ENCODE results near the gene MRPL44. TPM values are rescaled to one million over a fixed set of nuclear protein-coding genes. Genes with fewer than 3 reads are reported as not detected.

MRPL44 gene
- 32.9 and 42.7 TPM in 2 replicates for total RNA-seq (2014; rRNA removed; shearing (Covaris generic); ENCODE audit: low replicate concordance)

- no peaks in the 10 kb centered on the region for H3K27me3 ChIP-seq
- H3K9me3 ChIP-seq = no peaks in the 10 kb centered on the region
- H3K4me3 ChIP-seq = peak within 1 kb of the TSS; percentile 97
- H3K36me3 ChIP-seq = peaks cover 35% of the 10 kb centered on the region
- peak; percentile 95 for DNase-seq
These were observed at the start of gene MRPL44 for GRCh38 chr2:223957092-223957851. Gene MRPL44 (plus strand): TSS chr2:223957463. CDS start chr2:223957473, 10 bp downstream.

GRCh38 chr2:223908304-223908998, 48.8 kb upstream of the MRPL44 start:
- Histone ChIP-seq H3K9me3 (no peaks in the 10 kb centered on the region), H3K36me3 (0 out of 2 replicates have a peak, but pooled peaks cover 5% of the 10 kb centered on the region), H3K4me3 (no peak overlapping the region), H3K27me3 (no peaks in the 10 kb centered on the region)
- DNase-seq = no peak

DNA sequence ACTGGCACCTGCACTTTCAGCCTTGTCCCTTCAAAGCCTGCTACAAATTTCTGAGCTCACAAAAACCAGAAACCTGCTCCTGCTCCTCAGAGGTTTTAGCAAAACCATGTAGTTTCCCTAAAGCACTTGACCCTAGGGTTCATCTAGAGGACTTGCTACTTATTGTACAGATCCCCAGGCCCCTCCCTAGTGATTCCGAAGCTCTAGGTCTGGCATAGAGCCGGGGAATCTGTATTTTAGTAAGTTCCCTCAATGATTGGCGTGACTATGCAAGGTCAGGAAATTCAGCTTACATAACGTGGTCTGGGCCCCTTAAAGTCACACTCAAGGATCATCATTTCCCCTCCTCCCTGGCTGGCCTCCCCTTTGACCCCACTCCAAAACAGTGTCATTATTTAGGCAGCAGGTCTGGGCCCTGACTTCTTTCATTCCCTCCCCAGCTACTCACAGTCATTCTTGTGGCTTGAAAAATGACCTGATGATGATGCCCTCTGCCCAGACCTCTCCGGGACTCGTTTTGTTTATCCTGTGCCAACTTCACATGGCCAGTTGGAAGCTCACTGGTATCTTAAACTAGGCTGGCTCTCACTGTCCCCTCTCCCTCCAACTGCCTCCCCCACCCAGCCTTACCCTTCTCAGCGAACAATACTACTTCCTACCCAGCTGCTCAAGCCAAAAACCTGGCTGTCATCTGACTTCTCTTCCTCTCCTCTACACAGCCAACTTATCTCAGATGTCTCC, 48.1 kb upstream of the MRPL44 start:
- DNase-seq = peak; percentile 57
- no peaks in the 10 kb centered on the region for H3K27me3 ChIP-seq
- H3K36me3 ChIP-seq = 0 out of 2 replicates have a peak, but pooled peaks cover 5% of the 10 kb centered on the region

GRCh38 chr2:223914324-223914723, 42.9 kb upstream of the MRPL44 start:
- Histone ChIP-seq H3K27me3 (no peaks in the 10 kb centered on the region), H3K9me3 (no peaks in the 10 kb centered on the region), H3K36me3 (peaks cover 8% of the 10 kb centered on the region), H3K4me3 (no peak overlapping the region)
- DNase-seq = peak; percentile 48

More for the DNA sequence above, 48.1 kb upstream of the MRPL44 start:
- Histone ChIP-seq H3K9me3 (no peaks in the 10 kb centered on the region), H3K4me3 (no peak overlapping the region)

GRCh38 chr2:223915071-223915470, 42.2 kb upstream of the MRPL44 start:
- H3K4me3 ChIP-seq = no peak overlapping the region
- H3K27me3 ChIP-seq = no peaks in the 10 kb centered on the region
- DNase-seq = no peak
- no peaks in the 10 kb centered on the region for H3K9me3 ChIP-seq
- H3K36me3 ChIP-seq = peaks cover 8% of the 10 kb centered on the region

DNA sequence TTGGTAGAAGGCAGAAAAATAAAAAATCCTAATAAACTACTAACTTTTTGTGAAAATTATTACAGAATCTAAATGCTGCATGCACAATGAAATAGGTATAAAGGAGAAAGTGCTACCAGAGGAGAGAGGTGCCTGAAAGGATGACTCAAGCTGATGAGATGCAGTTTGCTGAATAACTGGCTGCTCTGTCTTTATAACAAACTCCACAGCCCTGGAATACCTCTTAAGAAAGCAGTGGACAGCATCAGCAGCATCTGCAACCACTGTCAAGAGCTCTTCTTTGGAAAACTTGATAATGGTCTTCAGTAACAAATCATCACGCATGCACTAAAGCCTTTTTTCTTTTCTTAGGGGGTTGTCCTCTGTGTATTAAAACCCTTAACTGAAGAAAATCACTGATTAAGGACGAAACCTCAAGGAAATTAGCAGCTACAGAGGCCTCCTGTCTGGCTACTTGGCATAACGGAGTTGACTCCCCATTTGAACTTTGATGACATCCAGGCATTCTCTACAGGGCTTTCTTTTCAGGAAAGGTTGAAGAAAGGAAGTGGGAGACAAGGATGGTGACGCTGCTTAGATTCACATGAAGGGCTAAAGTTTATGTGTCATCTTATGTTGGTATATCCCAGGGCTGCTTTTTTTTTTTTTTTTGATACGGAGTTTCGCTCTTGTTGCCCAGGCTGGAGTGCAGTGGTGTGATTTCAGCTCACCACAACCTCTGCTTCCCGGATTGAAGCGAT, 40.9 kb upstream of the MRPL44 start:
- H3K36me3 ChIP-seq = peaks cover 8% of the 10 kb centered on the region
- no peaks in the 10 kb centered on the region for H3K9me3 ChIP-seq
- no peak overlapping the region for H3K4me3 ChIP-seq
- no peaks in the 10 kb centered on the region for H3K27me3 ChIP-seq
- DNase-seq = no peak

- no peak overlapping the region for H3K4me3 ChIP-seq
- DNase-seq = no peak
- no peaks in the 10 kb centered on the region for H3K9me3 ChIP-seq
- H3K27me3 ChIP-seq = no peaks in the 10 kb centered on the region
- peaks cover 3% of the 10 kb centered on the region for H3K36me3 ChIP-seq
These were observed 38.6 kb upstream of the MRPL44 start for GRCh38 chr2:223918671-223919134.

DNA sequence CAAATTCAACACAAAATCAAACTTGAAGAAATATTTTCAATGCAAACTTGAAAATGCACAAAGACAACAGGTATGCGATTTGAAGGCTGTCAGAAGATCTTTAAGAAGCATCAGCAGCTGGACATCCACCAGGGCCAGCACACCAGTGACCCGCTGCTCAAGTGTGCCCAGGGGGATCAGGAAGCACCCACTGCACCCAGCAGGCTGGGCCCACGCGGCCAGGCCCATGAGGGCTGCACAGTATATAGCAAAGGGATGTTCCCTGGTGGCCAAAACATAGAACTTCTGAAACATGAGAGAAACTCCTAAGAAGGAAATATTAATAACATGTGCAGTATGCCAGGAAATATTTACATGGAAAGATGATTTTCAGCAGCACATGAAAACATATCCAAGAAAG, 37.2 kb upstream of the MRPL44 start:
- H3K36me3 ChIP-seq = peaks cover 3% of the 10 kb centered on the region
- H3K9me3 ChIP-seq = no peaks in the 10 kb centered on the region
- H3K27me3 ChIP-seq = no peaks in the 10 kb centered on the region
- no peak overlapping the region for H3K4me3 ChIP-seq
- no peak for DNase-seq

- Histone ChIP-seq H3K27me3 (no peaks in the 10 kb centered on the region), H3K36me3 (peaks cover 7% of the 10 kb centered on the region), H3K9me3 (peaks cover 8% of the 10 kb centered on the region), H3K4me3 (no peak overlapping the region)
- DNase-seq = no peak
These were observed 36.1 kb upstream of the MRPL44 start for GRCh38 chr2:223921204-223921603.

GRCh38 chr2:223922308-223922707, 35.0 kb upstream of the MRPL44 start:
- DNase-seq = no peak
- no peaks in the 10 kb centered on the region for H3K27me3 ChIP-seq
- H3K9me3 ChIP-seq = peaks cover 14% of the 10 kb centered on the region
- peaks cover 8% of the 10 kb centered on the region for H3K36me3 ChIP-seq
- H3K4me3 ChIP-seq = no peak overlapping the region

DNA sequence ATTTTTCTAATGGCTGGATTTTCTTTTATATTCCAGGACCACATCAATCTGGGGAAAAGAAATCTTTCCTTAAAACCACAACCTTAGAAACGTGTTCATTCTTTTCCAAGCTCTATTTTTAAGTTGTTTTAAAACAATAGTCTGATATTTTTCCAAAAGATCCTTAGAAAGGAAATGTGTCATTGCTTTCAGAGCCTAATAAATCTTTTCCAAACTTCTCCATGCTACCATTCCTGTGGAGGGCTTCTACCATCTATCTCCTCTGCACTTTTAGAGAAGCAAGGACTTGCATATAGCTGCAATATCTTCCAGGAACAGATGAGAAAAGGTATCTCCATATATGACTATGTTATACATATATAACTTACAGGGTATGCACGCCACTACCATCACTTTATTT, 33.3 kb upstream of the MRPL44 start:
- DNase-seq = no peak
- H3K4me3 ChIP-seq = no peak overlapping the region
- H3K36me3 ChIP-seq = peaks cover 8% of the 10 kb centered on the region; the same call in 1 of the 2 replicates
- no peaks in the 10 kb centered on the region for H3K27me3 ChIP-seq
- peaks cover 20% of the 10 kb centered on the region for H3K9me3 ChIP-seq

DNA sequence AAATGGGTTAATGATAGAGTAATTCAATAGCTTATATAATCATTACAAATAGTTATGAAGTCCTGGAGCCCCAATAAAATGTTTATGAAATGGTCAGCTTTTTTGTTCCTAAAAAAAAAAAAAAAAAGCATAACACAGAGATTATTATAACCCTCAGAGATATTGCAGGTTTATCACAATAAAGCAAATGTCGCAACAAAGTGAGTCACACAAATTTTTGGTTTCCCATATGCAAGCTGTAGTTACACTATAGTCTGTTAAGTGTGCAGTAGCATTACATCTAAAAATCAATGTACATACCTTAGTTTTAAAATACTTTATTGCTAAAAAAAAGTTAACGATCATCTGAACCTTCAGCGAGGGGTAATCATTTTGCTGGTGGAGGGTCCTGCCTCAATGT, 32.2 kb upstream of the MRPL44 start:
- DNase-seq = no peak
- no peaks in the 10 kb centered on the region for H3K27me3 ChIP-seq
- peaks cover 20% of the 10 kb centered on the region for H3K9me3 ChIP-seq
- no peak overlapping the region for H3K4me3 ChIP-seq
- peaks cover 8% of the 10 kb centered on the region; the same call in 1 of the 2 replicates for H3K36me3 ChIP-seq

DNA sequence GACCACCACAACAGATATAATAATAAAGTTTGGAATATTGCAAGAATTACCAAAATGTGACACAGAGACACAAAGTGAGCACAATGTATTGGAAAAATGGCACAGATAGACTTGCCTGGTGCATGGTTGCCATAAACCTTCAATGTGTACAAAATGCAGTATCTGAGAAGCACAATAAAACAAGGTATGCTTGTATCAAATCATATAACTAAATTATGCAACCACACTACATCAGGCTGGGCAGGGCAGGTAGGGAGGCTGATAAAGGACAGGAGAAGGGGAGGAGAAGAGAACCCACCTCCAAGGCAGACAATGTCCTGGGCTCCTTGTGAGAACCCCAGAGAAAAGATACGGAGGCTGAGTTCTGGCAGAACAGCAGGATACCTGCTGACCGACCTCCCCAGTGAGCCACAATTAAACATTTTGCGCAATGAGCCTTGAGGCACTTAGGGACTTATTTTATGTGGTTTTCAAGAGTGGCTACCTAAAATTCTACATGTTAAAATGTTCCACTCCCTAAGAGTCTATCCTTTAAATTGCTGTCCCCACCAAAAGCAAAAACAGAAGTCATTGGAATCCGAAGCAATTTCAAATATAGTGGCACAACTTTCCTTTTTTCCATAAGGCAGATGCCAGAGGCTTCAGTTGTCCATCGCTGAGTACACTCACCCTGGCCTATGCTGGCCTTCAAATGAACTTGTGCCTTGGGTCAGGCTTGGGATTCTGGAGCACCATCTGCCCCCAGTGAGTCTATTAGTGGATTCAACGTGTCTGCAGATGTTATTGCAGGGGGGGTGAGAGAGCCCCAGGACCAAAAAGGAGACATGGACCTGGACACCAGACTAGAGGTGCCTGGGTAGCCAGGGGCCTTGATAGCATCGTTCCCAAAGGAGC, 28.9 kb upstream of the MRPL44 start:
- DNase-seq = no peak
- Histone ChIP-seq H3K9me3 (peaks cover 20% of the 10 kb centered on the region), H3K4me3 (no peak overlapping the region), H3K36me3 (peaks cover 8% of the 10 kb centered on the region; the same call in 1 of the 2 replicates), H3K27me3 (no peaks in the 10 kb centered on the region)

DNA sequence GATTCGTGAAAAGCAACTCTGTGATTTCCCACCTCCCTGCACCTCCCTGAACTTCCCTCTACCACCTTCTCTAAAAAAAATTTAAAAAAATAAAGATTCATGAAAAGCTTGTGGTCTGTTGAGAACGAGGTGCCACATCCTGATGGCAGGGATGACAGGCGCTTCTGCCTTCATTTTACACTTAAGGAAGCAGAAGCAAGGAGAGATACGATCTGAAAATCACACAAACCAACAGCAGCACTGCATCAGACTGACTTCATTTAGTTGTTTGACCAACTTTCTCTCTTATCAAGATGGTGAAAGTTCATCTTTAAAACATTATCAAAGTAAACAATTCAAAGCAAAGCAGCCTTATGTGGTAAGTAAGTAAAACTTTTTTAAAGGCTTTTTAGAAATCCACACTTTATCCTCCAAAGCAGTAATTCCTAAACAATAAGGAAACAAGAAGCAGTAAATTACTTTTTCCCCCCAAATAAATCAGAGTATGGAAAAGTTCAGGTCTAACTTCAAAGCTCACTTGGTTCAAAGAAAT, 27.6 kb upstream of the MRPL44 start:
- Histone ChIP-seq H3K9me3 (peaks cover 20% of the 10 kb centered on the region), H3K36me3 (peaks cover 8% of the 10 kb centered on the region; the same call in 1 of the 2 replicates), H3K27me3 (no peaks in the 10 kb centered on the region), H3K4me3 (no peak overlapping the region)
- no peak for DNase-seq

Measured in MG63 (cell line).